Measurements from ENCODE around the gene JPH2.
"Not testable (repeated sequence)": the region's sequence is repeated elsewhere in the genome, so short reads cannot be mapped to it uniquely, and the experiment has no call there.

Gene JPH2

GRCh38 chr20:44159711-44160110 is 27.3 kb downstream of the JPH2 start:
- DNase-seq = no peak

GRCh38 chr20:44159125-44159524 is 27.9 kb downstream of the JPH2 start:
- DNase-seq = no peak

GRCh38 chr20:44157061-44157460 is 29.9 kb downstream of the JPH2 start:
- no peak for DNase-seq

GRCh38 chr20:44154521-44155001 is 32.4 kb downstream of the JPH2 start:
- DNase-seq = peak in 1 of 58 donors; percentile 7

GRCh38 chr20:44153636-44154043 is 33.3 kb downstream of the JPH2 start:
- no peak for DNase-seq

GRCh38 chr20:44151621-44152416 is 35.2 kb downstream of the JPH2 start:
- DNase-seq = no peak

GRCh38 chr20:44146272-44146671 is 40.7 kb downstream of the JPH2 start:
- DNase-seq = no peak

- DNase-seq = no peak
Measured at GRCh38 chr20:44145131-44145775, 41.7 kb downstream of the JPH2 start.

- no peak for DNase-seq
Measured at GRCh38 chr20:44143936-44144335, 43.1 kb downstream of the JPH2 start.

- no peak for DNase-seq
Measured at GRCh38 chr20:44142413-44142812, 44.6 kb downstream of the JPH2 start.

GRCh38 chr20:44141873-44142272 is 45.1 kb downstream of the JPH2 start:
- DNase-seq = no peak

- no peak for DNase-seq
Measured at GRCh38 chr20:44138867-44139266, 48.1 kb downstream of the JPH2 start.

- no peak for DNase-seq
Measured at GRCh38 chr20:44137266-44137801, 49.7 kb downstream of the JPH2 start.

- no peak for DNase-seq
Measured at GRCh38 chr20:44136579-44137265, 50.3 kb downstream of the JPH2 start.

- no peak for DNase-seq
Measured at GRCh38 chr20:44135417-44136204, 51.4 kb downstream of the JPH2 start.

- DNase-seq = no peak
Measured at GRCh38 chr20:44135012-44135412, 52.0 kb downstream of the JPH2 start.

GRCh38 chr20:44133424-44133823 is 53.6 kb downstream of the JPH2 start:
- no peak for DNase-seq

- DNase-seq = no peak
Measured at GRCh38 chr20:44131704-44132103, 55.3 kb downstream of the JPH2 start.

GRCh38 chr20:44129911-44130718 is 56.9 kb downstream of the JPH2 start:
- no peak for DNase-seq

- DNase-seq = not testable (repeated sequence)
Measured at GRCh38 chr20:44129300-44129699, 57.7 kb downstream of the JPH2 start.

All from anterior cingulate cortex (tissue), 58 donors.